HG02973 (cell line): ENCODE data around the gene LRRC31.

Source experiments
- ATAC-seq: cut with Tn5 transposase; IDR thresholded peaks from one replicate; pipeline ENCODE4 v1.9.1; 2021; ENCODE audit warnings: moderate library complexity; ENCODE audit not compliant: unreplicated experiment

Gene LRRC31

GRCh38 chr3:169813757-169814517 is 55.8 kb downstream of the LRRC31 start:
- peak; percentile 87 for ATAC-seq

- ATAC-seq = no peak
Measured at GRCh38 chr3:169813278-169813677, 56.5 kb downstream of the LRRC31 start.

GRCh38 chr3:169812332-169813235 is 57.2 kb downstream of the LRRC31 start, which contains the start of the genes LRRC34 and LRRIQ4:
TSS of gene LRRC34 (minus strand) at chr3:169812904. CDS start at chr3:169812548, 356 bp downstream.
TSS of gene LRRIQ4 (plus strand) at chr3:169812870. CDS start at chr3:169821922, 9,052 bp downstream.
- peak; percentile 62 for ATAC-seq

GRCh38 chr3:169811631-169812331 is 58.0 kb downstream of the LRRC31 start:
- no peak for ATAC-seq

GRCh38 chr3:169809230-169809795 is 60.4 kb downstream of the LRRC31 start:
- ATAC-seq = no peak

GRCh38 chr3:169804681-169805080 is 65.1 kb downstream of the LRRC31 start:
- ATAC-seq = no peak

- no peak for ATAC-seq
Measured at GRCh38 chr3:169792359-169792758, 77.4 kb downstream of the LRRC31 start.

- ATAC-seq = no peak
Measured at GRCh38 chr3:169790687-169791429, 78.9 kb downstream of the LRRC31 start.

- ATAC-seq = no peak
Measured at GRCh38 chr3:169790219-169790618, 79.5 kb downstream of the LRRC31 start.
